ENCODE data around the gene ATP2A3.

The ATP2A3 gene

GRCh38 chr17:3923466-3924190 is 40.6 kb downstream of the ATP2A3 start:
- TF ChIP-seq RARB (CRISPR knock-in tag; IDR thresholded peaks at IDR 0.05) (no peak), TOX (CRISPR knock-in tag; IDR thresholded peaks at IDR 0.05; ENCODE audit: borderline replicate concordance) (no peak), ISL1 (CRISPR knock-in tag; IDR thresholded peaks at IDR 0.05) (no peak), ZFP3 (CRISPR knock-in tag; IDR thresholded peaks at IDR 0.05) (no peak), ESRRG (CRISPR knock-in tag; IDR thresholded peaks at IDR 0.05) (no peak), POU6F1 (CRISPR knock-in tag; IDR thresholded peaks at IDR 0.05; ENCODE audit: borderline replicate concordance, low read depth) (no peak), BACH2 (CRISPR knock-in tag; IDR thresholded peaks at IDR 0.05; ENCODE audit: borderline replicate concordance) (no peak), PATZ1 (CRISPR knock-in tag; IDR thresholded peaks at IDR 0.05; ENCODE audit: borderline replicate concordance) (no peak)
- no peak for ATAC-seq

GRCh38 chr17:3922765-3923164 is 41.5 kb downstream of the ATP2A3 start:
- TF ChIP-seq OSR1 (CRISPR knock-in tag; IDR thresholded peaks at IDR 0.05) (no peak), PPARA (CRISPR knock-in tag; IDR thresholded peaks at IDR 0.05; ENCODE audit: borderline replicate concordance) (no peak), PATZ1 (CRISPR knock-in tag; IDR thresholded peaks at IDR 0.05; ENCODE audit: borderline replicate concordance) (no peak), TOX (CRISPR knock-in tag; IDR thresholded peaks at IDR 0.05; ENCODE audit: borderline replicate concordance) (no peak), GLIS3 (CRISPR knock-in tag; IDR thresholded peaks at IDR 0.05) (no peak), CREB5 (CRISPR knock-in tag; IDR thresholded peaks at IDR 0.05; ENCODE audit: low read depth) (no peak), BACH2 (CRISPR knock-in tag; IDR thresholded peaks at IDR 0.05; ENCODE audit: borderline replicate concordance) (no peak), CSDC2 (CRISPR knock-in tag; IDR thresholded peaks at IDR 0.05) (no peak), ZFP3 (CRISPR knock-in tag; IDR thresholded peaks at IDR 0.05) (no peak), ESRRG (CRISPR knock-in tag; IDR thresholded peaks at IDR 0.05) (no peak), ARNTL (CRISPR knock-in tag; IDR thresholded peaks at IDR 0.05; ENCODE audit: borderline replicate concordance, low read depth) (no peak), TCF4 (CRISPR knock-in tag; IDR thresholded peaks at IDR 0.05; ENCODE audit: borderline replicate concordance) (no peak), SNAI2 (CRISPR knock-in tag; IDR thresholded peaks at IDR 0.05) (no peak)
- ATAC-seq = no peak

- TF ChIP-seq ARNTL (CRISPR knock-in tag; IDR thresholded peaks at IDR 0.05; ENCODE audit: borderline replicate concordance, low read depth) = no peak
- TF ChIP-seq ZFP3 (CRISPR knock-in tag; IDR thresholded peaks at IDR 0.05) = no peak
- TF ChIP-seq PATZ1 (CRISPR knock-in tag; IDR thresholded peaks at IDR 0.05; ENCODE audit: borderline replicate concordance) = no peak
- TF ChIP-seq TSHZ2 (CRISPR knock-in tag; IDR thresholded peaks at IDR 0.05) = no peak
- no peak for TF ChIP-seq ZNF565 (CRISPR knock-in tag; conservative IDR thresholded peaks at IDR 0.05; ENCODE audit: low read depth)
- no peak for ATAC-seq
These were observed 42.5 kb downstream of the ATP2A3 start for GRCh38 chr17:3921502-3922319.

All from SK-N-SH treated with all-trans-retinoic acid at 6 μM for 48 hours (cell line).